Measurements from ENCODE around the gene LGALS9C.
"Not testable (repeated sequence)": the region's sequence is repeated elsewhere in the genome, so short reads cannot be mapped to it uniquely, and the experiment has no call there.

DNA sequence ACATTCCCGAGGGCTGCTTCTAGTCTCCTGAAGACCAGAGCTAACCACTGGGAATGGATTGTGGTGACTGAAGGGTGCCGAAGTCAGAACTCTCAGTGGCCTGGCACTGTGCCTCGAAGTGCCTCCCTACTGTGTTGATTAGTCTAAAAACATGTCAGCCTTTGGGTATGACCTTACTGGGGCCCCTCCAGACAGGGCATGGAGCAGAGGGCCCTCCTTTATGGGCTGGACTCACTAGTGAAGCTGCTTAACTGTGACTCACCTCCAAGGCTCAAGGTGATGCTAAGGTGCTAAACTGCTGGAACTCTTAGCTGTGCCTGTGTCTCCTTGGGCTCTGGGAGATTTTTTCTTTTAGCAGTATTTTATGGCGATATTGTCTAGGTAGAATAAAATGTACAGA is 2.6 kb upstream of the LGALS9C start:
- TF ChIP-seq, protein P1, sequence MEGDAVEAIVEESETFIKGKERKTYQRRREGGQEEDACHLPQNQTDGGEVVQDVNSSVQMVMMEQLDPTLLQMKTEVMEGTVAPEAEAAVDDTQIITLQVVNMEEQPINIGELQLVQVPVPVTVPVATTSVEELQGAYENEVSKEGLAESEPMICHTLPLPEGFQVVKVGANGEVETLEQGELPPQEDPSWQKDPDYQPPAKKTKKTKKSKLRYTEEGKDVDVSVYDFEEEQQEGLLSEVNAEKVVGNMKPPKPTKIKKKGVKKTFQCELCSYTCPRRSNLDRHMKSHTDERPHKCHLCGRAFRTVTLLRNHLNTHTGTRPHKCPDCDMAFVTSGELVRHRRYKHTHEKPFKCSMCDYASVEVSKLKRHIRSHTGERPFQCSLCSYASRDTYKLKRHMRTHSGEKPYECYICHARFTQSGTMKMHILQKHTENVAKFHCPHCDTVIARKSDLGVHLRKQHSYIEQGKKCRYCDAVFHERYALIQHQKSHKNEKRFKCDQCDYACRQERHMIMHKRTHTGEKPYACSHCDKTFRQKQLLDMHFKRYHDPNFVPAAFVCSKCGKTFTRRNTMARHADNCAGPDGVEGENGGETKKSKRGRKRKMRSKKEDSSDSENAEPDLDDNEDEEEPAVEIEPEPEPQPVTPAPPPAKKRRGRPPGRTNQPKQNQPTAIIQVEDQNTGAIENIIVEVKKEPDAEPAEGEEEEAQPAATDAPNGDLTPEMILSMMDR (IDR thresholded peaks at IDR 0.05; ENCODE audit: low read depth, low read length): not testable (repeated sequence)
- TF ChIP-seq POLR2A (IDR thresholded peaks at IDR 0.05; ENCODE audit: extremely low read depth, insufficient read length); MYC (IDR thresholded peaks at IDR 0.05; ENCODE audit: low read depth, low read length): not testable (repeated sequence)
- TF ChIP-seq, protein P2, sequence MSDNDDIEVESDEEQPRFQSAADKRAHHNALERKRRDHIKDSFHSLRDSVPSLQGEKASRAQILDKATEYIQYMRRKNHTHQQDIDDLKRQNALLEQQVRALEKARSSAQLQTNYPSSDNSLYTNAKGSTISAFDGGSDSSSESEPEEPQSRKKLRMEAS (IDR thresholded peaks at IDR 0.05; ENCODE audit: low read depth, low read length): not testable (repeated sequence)
